ENCODE measurements around the gene TREH.
A peak's percentile ranks its signal among the peaks of the same experiment; 100 is the strongest.

The TREH gene

GRCh38 chr11:118662401-118663271 lies 16.8 kb downstream of the TREH start:
- no peak for DNase-seq

- no peak for DNase-seq
Observed at GRCh38 chr11:118661425-118662301, 17.8 kb downstream of the TREH start.

DNA sequence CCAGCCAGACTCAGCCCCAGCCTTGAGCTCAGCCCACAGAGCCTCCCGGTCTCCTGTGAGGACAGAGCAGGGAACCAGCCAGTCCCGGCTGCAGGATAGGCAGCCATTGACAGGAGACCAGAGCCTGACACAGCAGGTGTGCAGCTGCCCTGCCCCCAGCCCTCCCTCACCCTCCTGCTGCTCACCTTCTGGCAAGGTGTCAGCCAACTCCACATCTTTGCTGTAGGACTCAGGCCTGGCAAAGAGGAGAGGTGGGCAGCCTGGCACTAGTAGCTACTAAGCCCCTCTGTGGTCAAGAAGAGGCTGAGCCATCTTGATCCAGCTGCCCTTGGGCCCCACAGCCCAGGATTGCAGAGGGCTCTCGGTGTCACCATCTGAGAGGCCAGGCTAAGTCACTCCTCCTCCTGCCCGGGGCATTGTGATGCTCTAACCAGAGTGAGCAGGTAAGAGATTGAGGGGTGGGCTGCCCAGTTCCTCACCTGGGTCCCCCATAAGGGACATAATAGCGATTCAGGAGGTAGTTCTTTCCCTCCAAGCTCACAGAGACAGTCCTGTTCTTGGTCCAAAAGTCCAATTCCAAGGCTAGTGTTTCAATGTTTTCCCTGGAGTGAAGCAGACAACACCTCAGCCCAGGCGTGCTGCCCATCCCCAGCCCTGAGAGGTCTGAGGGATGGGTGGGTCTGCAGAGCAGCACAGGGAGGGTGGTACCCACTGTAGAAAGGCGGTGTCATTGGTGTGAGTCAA lies 18.6 kb downstream of the TREH start:
- no peak for DNase-seq

DNA sequence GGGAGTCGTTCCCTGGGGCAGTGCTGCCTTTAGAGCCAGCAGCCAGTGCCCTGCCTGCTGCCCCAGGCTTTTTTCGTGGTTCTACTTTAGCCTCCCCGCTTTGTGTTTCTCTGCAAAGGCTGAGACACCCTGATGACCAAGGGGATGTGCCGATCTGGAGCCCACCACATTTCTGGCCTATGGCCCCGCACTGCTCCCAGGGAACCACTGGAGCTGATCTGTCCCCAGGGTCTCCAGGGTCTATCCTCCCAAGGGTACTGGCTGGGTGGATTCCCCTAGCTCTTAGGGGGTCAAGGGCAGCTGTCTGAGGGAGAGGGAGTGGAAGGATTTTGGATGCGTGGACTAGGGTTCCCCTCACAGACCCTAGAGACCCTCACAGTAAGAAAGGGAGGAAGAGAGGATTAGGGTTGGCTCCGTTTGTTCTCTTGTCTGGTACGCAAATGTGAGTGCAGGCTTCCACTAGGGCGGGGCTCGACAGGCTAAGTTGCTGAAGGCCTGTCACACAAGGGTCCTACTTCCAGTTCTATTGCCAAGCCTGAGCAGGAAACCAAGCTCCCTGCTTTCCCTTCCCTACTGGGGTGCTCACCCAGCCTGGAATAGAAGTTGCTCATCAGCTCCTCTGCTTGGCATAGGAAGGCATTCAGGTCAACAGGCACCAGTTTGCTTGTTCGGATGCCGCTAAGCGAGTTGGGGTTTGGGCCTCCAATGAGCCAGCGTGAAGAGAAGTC lies 19.3 kb downstream of the TREH start:
- no peak for DNase-seq

DNA sequence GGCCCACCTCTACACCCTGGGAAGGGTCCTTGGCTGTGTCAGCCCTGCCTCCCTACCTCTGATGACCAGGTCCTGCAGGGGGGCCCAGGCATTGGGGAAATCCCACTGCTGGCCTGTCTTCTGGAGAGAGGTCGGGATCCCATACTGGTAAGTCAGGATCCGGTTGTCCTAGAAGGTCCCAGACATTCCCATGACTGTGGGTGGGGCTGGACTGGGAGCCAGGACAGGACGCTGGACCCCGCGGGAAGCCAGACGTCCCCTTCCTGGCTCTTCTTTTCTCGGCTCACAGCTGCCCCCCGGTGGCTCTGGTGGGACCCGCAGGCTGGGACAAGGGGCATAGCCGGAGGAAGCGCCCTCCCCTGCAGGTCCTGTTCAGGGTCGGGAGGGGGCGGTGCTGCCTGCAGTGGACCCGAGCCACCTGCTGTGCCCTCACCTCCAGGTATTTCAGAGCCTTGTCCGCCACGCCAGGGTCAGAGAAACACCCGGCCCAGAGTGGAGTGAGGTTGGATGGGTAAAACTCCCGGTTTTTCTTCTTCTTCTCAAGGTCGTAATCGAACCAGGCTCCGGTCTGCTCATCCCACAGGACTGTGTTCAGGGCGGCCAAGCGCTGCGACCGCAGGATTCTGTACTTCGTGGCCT lies 20.0 kb downstream of the TREH start:
- peak; percentile 68 for DNase-seq

- no peak for DNase-seq
Observed at GRCh38 chr11:118658429-118659313, 20.8 kb downstream of the TREH start.

GRCh38 chr11:118657709-118658428 lies 21.6 kb downstream of the TREH start:
- no peak for DNase-seq

GRCh38 chr11:118657238-118657637 lies 22.2 kb downstream of the TREH start:
- DNase-seq, result no peak

- DNase-seq, result no peak
Observed at GRCh38 chr11:118656563-118657165, 22.8 kb downstream of the TREH start.

GRCh38 chr11:118655486-118656190 lies 23.8 kb downstream of the TREH start:
- no peak for DNase-seq

GRCh38 chr11:118653684-118654390 lies 25.6 kb downstream of the TREH start:
- DNase-seq, result no peak

- DNase-seq, result no peak
Observed at GRCh38 chr11:118652681-118653181, 26.7 kb downstream of the TREH start.

GRCh38 chr11:118651820-118652219 lies 27.6 kb downstream of the TREH start:
- DNase-seq, result no peak

DNA sequence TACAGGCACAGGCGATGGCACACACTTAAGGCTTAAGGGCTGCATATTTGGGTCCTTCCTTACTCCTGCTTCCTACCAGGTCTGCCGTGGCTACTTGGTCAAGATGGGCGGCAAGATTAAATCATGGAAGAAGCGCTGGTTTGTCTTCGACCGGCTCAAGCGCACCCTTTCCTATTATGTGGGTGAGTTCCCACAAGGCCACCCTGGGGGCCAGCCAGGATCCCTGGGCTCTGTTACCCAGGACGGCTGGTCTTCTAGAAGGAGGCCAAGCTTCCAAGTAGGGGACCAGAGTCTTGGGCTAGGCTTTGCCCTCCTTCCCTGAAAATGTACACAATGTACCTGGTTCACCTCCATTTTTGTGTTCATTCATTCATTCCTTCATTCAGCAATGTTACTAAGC lies 29.1 kb downstream of the TREH start:
- DNase-seq, result no peak

DNA sequence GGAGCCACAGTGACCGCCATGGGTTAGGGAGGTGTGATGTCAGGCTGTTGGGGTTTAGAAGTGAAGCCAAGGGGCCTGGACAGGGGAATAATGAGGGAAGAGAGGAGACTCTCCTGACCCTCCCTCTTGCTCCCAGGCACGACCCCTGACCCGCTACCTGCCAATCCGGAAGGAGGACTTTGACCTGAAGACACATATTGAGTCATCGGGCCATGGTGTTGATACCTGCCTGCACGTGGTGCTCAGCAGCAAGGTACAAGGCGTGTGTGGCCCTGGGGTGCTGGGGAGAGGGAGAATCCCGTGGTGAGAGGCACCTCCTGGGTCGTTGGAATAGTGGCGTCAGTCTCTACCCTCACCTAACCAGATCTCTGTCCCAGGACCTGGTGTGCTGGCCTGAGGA lies 29.5 kb downstream of the TREH start:
- no peak for DNase-seq

- no peak for DNase-seq
Observed at GRCh38 chr11:118648291-118648690, 31.2 kb downstream of the TREH start.

- no peak for DNase-seq
Observed at GRCh38 chr11:118646393-118646792, 33.1 kb downstream of the TREH start.

GRCh38 chr11:118645066-118645715 lies 34.3 kb downstream of the TREH start:
- DNase-seq, result no peak
